ENCODE measurements around the gene MOB2.

GRCh38 chr11:1440496-1440895, 46.1 kb downstream of the MOB2 start:
- TF ChIP-seq CTCF (conservative IDR thresholded peaks at IDR 0.05 in 1 of 2, IDR thresholded peaks at IDR 0.05 in 1 of 2; ENCODE audit: low read depth in 1 of 2, low read length in 2 of 2) (no peak), EZH2 (IDR thresholded peaks at IDR 0.05; ENCODE audit: low read length, missing control alignments) (no peak)
